GM19438 (cell line): ENCODE measurements around the gene OSBPL10.

ENCODE experiments used
- ATAC-seq: cut with Tn5 transposase; IDR thresholded peaks from one replicate; pipeline ENCODE4 v1.9.1; 2021; ENCODE audit warnings: low read depth; ENCODE audit not compliant: unreplicated experiment

OSBPL10 gene

GRCh38 chr3:31724651-31725050 is 256.4 kb downstream of the OSBPL10 start:
- ATAC-seq: no peak

GRCh38 chr3:31724116-31724515 is 256.9 kb downstream of the OSBPL10 start:
- ATAC-seq: no peak

- no peak for ATAC-seq
Measured at GRCh38 chr3:31723701-31724100, 257.4 kb downstream of the OSBPL10 start.

GRCh38 chr3:31721676-31722075 is 259.4 kb downstream of the OSBPL10 start:
- no peak for ATAC-seq

GRCh38 chr3:31714495-31715280 is 266.4 kb downstream of the OSBPL10 start:
- no peak for ATAC-seq

- ATAC-seq: no peak
Measured at GRCh38 chr3:31713816-31714215, 267.2 kb downstream of the OSBPL10 start.

- no peak for ATAC-seq
Measured at GRCh38 chr3:31710123-31710803, 270.8 kb downstream of the OSBPL10 start.

GRCh38 chr3:31709526-31709925 is 271.5 kb downstream of the OSBPL10 start:
- ATAC-seq: no peak

GRCh38 chr3:31709005-31709404 is 272.1 kb downstream of the OSBPL10 start:
- no peak for ATAC-seq

GRCh38 chr3:31707286-31707685 is 273.8 kb downstream of the OSBPL10 start:
- ATAC-seq: no peak

- no peak for ATAC-seq
Measured at GRCh38 chr3:31705736-31706135, 275.3 kb downstream of the OSBPL10 start.

GRCh38 chr3:31704591-31705179 is 276.4 kb downstream of the OSBPL10 start:
- no peak for ATAC-seq

GRCh38 chr3:31704156-31704555 is 276.9 kb downstream of the OSBPL10 start:
- no peak for ATAC-seq

GRCh38 chr3:31701286-31701685 is 279.8 kb downstream of the OSBPL10 start:
- ATAC-seq: no peak

- no peak for ATAC-seq
Measured at GRCh38 chr3:31699309-31699953, 281.6 kb downstream of the OSBPL10 start.

GRCh38 chr3:31696815-31697548 is 284.1 kb downstream of the OSBPL10 start:
- ATAC-seq: no peak

GRCh38 chr3:31696009-31696297 is 285.1 kb downstream of the OSBPL10 start:
- no peak for ATAC-seq

GRCh38 chr3:31695280-31696008 is 285.6 kb downstream of the OSBPL10 start:
- ATAC-seq: no peak

- ATAC-seq: no peak
Measured at GRCh38 chr3:31693346-31693745, 287.7 kb downstream of the OSBPL10 start.

GRCh38 chr3:31692751-31693150 is 288.3 kb downstream of the OSBPL10 start:
- ATAC-seq: no peak
